ENCODE results near the gene OR52L1.

The OR52L1 gene

DNA sequence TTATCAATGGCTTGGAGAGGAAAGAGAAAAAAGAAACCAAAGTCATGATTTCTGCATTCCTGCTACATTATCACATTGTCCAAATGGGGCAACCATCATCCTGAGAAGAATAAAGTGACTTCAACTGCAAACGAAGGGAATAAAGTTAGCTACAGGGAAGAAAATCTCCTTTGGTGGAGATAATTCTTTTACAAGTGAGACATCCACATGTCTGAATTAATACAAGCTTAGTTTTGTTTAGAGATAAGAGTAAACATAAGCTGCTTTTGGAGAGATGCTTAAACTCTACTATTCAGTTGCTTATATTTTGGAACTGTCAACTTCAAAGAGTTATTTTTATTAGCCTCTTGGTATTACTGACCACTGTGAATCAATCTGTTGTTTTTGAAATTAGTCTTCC lies at the start of gene OR52L1:
Gene OR52L1, minus strand, starts transcription at position 101 of the 400 bp plus-strand sequence. Its CDS starts 55 bp downstream, at position 46.
- H3K4me3 ChIP-seq (ENCODE audit: low read depth in 1 of 2, low read length in 1 of 2) = no peak within 1 kb of the TSS
- no peak for TF ChIP-seq CTCF (IDR thresholded peaks at IDR 0.05)

DNA sequence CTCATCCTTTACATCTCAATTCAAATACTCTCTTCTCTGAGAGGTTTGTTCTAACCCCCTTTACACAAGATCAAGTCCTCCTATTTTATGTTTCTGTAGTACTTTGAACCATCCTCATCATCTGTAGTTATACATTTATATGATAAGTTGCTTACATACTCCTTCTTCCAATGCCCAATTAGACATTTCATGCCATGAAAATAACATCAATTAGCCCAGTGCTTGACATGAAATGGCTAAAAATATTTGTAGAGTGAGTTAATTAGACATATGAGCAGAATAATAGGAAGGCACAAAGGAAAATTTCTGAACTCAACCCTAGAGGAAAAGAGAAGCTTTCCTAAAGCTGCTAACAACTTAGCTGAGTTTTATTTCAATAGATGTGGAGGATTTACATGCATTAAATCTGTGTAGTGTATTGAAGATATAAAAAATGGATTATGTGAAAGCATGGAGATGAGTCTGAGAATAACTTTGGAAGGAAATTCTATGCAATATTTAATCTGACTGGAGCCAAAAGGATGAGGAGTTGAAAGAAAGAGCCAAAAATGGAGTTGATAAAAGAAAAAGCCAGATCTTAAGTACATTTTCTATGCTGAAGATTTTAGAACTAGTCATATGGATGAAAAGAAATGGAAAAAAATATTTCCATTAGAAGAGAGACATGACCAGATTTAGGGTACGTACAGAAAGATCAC lies 44.1 kb upstream of the OR52L1 start, which contains the start of gene OR56A1:
Gene OR56A1, minus strand, starts transcription at position 51 of the 698 bp plus-strand sequence. CDS start 3,066 bp downstream, outside the sequence.
- H3K36me3 ChIP-seq = no peaks in the 10 kb centered on the region
- no peak within 1 kb of the TSS for H3K27ac ChIP-seq
- H3K27me3 ChIP-seq = no peaks in the 10 kb centered on the region
- TF ChIP-seq CTCF (IDR thresholded peaks at IDR 0.05) = no peak
- H3K4me3 ChIP-seq (ENCODE audit: low read depth in 1 of 2, low read length in 1 of 2) = no peak within 1 kb of the TSS
- H3K4me1 ChIP-seq (ENCODE audit: control insufficient read depth in 1 of 2, insufficient read depth in 1 of 2, low read depth in 1 of 2, low read length in 1 of 2) = peaks cover 0 to 7% of the 10 kb centered on the region in 2 experiments
- no peaks in the 10 kb centered on the region for H3K9me3 ChIP-seq

More for the DNA sequence above, at the start of gene OR52L1:
- H3K27ac ChIP-seq = no peak within 1 kb of the TSS
- peaks cover 58% of the 10 kb centered on the region for H3K27me3 ChIP-seq
- H3K36me3 ChIP-seq = no peaks in the 10 kb centered on the region
- no peaks in the 10 kb centered on the region for H3K4me1 ChIP-seq (ENCODE audit: control insufficient read depth in 1 of 2, insufficient read depth in 1 of 2, low read depth in 1 of 2, low read length in 1 of 2)
- H3K9me3 ChIP-seq = no peaks in the 10 kb centered on the region

DNA sequence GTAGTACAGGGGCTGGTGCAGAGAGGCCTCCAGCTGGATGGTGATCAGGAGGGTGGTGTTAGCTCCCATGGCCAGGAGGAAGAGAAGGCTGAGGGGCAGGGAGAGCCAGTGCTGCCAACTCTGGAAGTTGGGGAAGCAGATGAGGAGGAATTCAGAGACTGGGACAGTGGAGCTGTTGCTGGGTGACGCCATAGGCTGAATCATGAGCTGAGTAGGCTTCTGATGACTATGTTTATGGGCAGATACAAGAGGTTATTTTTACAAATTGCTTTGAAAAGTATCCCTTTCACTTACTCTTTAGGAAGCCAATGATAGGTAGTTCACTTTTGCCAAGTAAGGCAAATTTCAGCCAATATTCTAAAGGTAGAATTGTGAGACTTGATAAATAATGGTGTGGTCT lies 40.7 kb upstream of the OR52L1 start:
- TF ChIP-seq CTCF (IDR thresholded peaks at IDR 0.05) = no peak
- Histone ChIP-seq H3K9me3 (no peaks in the 10 kb centered on the region), H3K36me3 (no peaks in the 10 kb centered on the region)

GRCh38 chr11:6025056-6025455 lies 38.3 kb upstream of the OR52L1 start:
- TF ChIP-seq CTCF (IDR thresholded peaks at IDR 0.05) = no peak
- Histone ChIP-seq H3K27me3 (no peaks in the 10 kb centered on the region), H3K9me3 (no peaks in the 10 kb centered on the region), H3K4me3 (ENCODE audit: low read depth in 1 of 2, low read length in 1 of 2) (no peak overlapping the region), H3K27ac (no peak overlapping the region), H3K4me1 (ENCODE audit: control insufficient read depth in 1 of 2, insufficient read depth in 1 of 2, low read depth in 1 of 2, low read length in 1 of 2) (peaks cover 6 to 12% of the 10 kb centered on the region in 2 experiments), H3K36me3 (no peaks in the 10 kb centered on the region)

More for the DNA sequence above, 40.7 kb upstream of the OR52L1 start:
- no peaks in the 10 kb centered on the region for H3K27me3 ChIP-seq
- H3K4me1 ChIP-seq (ENCODE audit: control insufficient read depth in 1 of 2, insufficient read depth in 1 of 2, low read depth in 1 of 2, low read length in 1 of 2) = peaks cover 6 to 17% of the 10 kb centered on the region in 2 experiments
- no peak overlapping the region for H3K4me3 ChIP-seq (ENCODE audit: low read depth in 1 of 2, low read length in 1 of 2)
- H3K27ac ChIP-seq = no peak overlapping the region

DNA sequence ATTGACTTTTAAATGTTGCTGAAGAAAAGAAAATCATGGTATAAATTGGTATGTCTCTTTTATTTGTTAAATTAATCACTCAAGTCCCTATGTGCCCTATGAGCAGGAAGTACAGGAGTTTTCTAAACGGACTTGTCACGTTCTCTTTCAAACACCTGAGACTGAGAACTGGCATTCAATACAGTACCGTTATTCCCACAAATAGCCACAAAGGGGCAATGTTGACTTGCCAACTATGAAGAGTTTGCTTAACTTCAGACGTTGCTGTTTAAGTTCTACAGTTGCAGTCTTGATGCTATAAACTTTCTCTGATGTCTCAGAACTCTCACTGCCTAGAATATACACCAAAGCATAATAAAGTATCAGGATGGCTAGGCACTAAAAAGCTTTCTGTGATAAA lies 36.2 kb upstream of the OR52L1 start:
- peak; percentile 73 for TF ChIP-seq CTCF (IDR thresholded peaks at IDR 0.05)
- Histone ChIP-seq H3K27ac (no peak overlapping the region), H3K36me3 (no peaks in the 10 kb centered on the region), H3K4me1 (ENCODE audit: control insufficient read depth in 1 of 2, insufficient read depth in 1 of 2, low read depth in 1 of 2, low read length in 1 of 2) (peaks cover 6 to 10% of the 10 kb centered on the region in 2 experiments), H3K9me3 (no peaks in the 10 kb centered on the region), H3K4me3 (ENCODE audit: low read depth in 1 of 2, low read length in 1 of 2) (no peak overlapping the region), H3K27me3 (no peaks in the 10 kb centered on the region)

All from neutrophil (primary cell).